Transverse colon (tissue), 4 donors: Measurements from ENCODE around the gene RAB3GAP2. TPM values are rescaled to one million over a fixed set of nuclear protein-coding genes. Genes with fewer than 3 reads are reported as not detected.
"Not testable (repeated sequence)": the region's sequence is repeated elsewhere in the genome, so short reads cannot be mapped to it uniquely, and the experiment has no call there.

Experiments used
- DNase-seq: peaks from one replicate; pipeline ENCODE4 v3.0.0-alpha.2; 2019
- H3K27ac ChIP-seq, 4 donors: fragments of 200-600 bp; sonication (generic); 2 replicates each; pipeline ENCODE4 v1.5.1; 2016 to 2018; ENCODE audit warnings: inconsistent platforms in 4 of 4
- H3K27me3 ChIP-seq: fragments of 200-600 bp; sonication (generic); 2 replicates; pipeline ENCODE4 v1.5.1; 2017; ENCODE audit warnings: inconsistent platforms
- H3K36me3 ChIP-seq, 4 donors: fragments of 200-600 bp; sonication (generic); 2 replicates each; pipeline ENCODE4 v1.5.1; 2017 to 2019; ENCODE audit warnings: inconsistent platforms in 4 of 4
- H3K4me1 ChIP-seq, 4 donors: fragments of 200-600 bp; sonication (generic); 2 replicates each; pipeline ENCODE4 v1.5.1; 2017 to 2020; ENCODE audit warnings: inconsistent platforms in 4 of 4
- H3K4me3 ChIP-seq, 4 donors: fragments of 200-600 bp; sonication (generic); 1 replicate in 1 of 4; 2 replicates in 3 of 4; pipeline versions ENCODE4 v1.5.1 to v1.6.1; 2017 to 2019; ENCODE audit warnings: inconsistent platforms in 4 of 4
- H3K9me3 ChIP-seq, 2 donors: fragments of 200-600 bp; sonication (generic); 2 replicates each; pipeline ENCODE4 v1.5.1; 2017 to 2019; ENCODE audit warnings: inconsistent platforms in 2 of 2
- EP300 ChIP-seq: sonication (generic); formaldehyde crosslinking; IDR thresholded peaks from one replicate; pipeline ENCODE4 v1.6.1; 2017; ENCODE audit warnings: antibody characterized with exemption, low read depth
- POLR2A ChIP-seq: fragments of 450-650 bp; IDR thresholded peaks from one replicate; pipeline ENCODE4 v1.6.1; 2016; ENCODE audit warnings: antibody characterized with exemption, mild to moderate bottlenecking, moderate library complexity
- POLR2AphosphoS5 ChIP-seq, 3 donors: sonication (generic); formaldehyde crosslinking; IDR thresholded peaks; one replicate each; pipeline ENCODE4 v1.6.1; 2016; ENCODE audit warnings: antibody characterized with exemption in 3 of 3
- WGBS, 2 donors: methylation state at CpG; one replicate each; pipeline ENCODE4 v1.1.5; 2018; ENCODE audit warnings: low coverage in 1 of 2; 5-methylcytosine and 5-hydroxymethylcytosine counted together
- in situ Hi-C, 4 donors: fragments of 200-750 bp; cut with MboI; loops; one replicate each; pipeline versions ENCODE4 v1.15.0 to v1.15.1; 2017; ENCODE audit warnings: low sequenced_read_pairs in 3 of 4, low pct_ligation_motif_present in 1 of 4, low pct_unique_long_range_greater_than_20kb in 1 of 4
- intact Hi-C: fragments of 100-400 bp; cut with DNase I; formaldehyde crosslinking; loops from one replicate; pipeline ENCODE4 v1.15.1; 2023; ENCODE audit warnings: low total_unique reads
- total RNA-seq, 4 donors: library from RNA; depleted of rRNA; stranded (reverse); fragments of >200 nt; gene quantifications; one replicate each; pipeline ENCODE4 v1.1.0, GENCODE V29; 2016
- TF ChIP-seq, protein P1 (sequence below), 5 experiments: fragments of 200-600 bp in 3 of 5; fragments of 450-650 bp in 2 of 5; sonication (generic) in 3 of 5; IDR thresholded peaks; 1 replicate in 2 of 5; 2 replicates in 3 of 5; pipeline ENCODE4 v1.5.1; 2016 to 2017; ENCODE audit warnings: antibody characterized with exemption in 5 of 5, inconsistent platforms in 3 of 5, mild to moderate bottlenecking in 2 of 5, moderate library complexity in 1 of 5

Gene RAB3GAP2
- total RNA-seq, 4 donors from 2014 or later: 17.6 to 28.1 (median 23.9) TPM

GRCh38 chr1:220243947-220244346 is 28.3 kb downstream of the RAB3GAP2 start:
- H3K27me3 ChIP-seq: no peaks in the 10 kb centered on the region
- DNase-seq: no peak
- H3K27ac ChIP-seq: no peak overlapping the region
- TF ChIP-seq, protein P1, sequence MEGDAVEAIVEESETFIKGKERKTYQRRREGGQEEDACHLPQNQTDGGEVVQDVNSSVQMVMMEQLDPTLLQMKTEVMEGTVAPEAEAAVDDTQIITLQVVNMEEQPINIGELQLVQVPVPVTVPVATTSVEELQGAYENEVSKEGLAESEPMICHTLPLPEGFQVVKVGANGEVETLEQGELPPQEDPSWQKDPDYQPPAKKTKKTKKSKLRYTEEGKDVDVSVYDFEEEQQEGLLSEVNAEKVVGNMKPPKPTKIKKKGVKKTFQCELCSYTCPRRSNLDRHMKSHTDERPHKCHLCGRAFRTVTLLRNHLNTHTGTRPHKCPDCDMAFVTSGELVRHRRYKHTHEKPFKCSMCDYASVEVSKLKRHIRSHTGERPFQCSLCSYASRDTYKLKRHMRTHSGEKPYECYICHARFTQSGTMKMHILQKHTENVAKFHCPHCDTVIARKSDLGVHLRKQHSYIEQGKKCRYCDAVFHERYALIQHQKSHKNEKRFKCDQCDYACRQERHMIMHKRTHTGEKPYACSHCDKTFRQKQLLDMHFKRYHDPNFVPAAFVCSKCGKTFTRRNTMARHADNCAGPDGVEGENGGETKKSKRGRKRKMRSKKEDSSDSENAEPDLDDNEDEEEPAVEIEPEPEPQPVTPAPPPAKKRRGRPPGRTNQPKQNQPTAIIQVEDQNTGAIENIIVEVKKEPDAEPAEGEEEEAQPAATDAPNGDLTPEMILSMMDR (IDR thresholded peaks at IDR 0.05): no peak
- no peak for TF ChIP-seq EP300
- no peak for TF ChIP-seq POLR2A
- TF ChIP-seq POLR2AphosphoS5 (IDR thresholded peaks at IDR 0.05): no peak
- H3K9me3 ChIP-seq: peaks cover 0 to 4% of the 10 kb centered on the region in 2 donors
- peaks cover 0 to 10% (median 0%) of the 10 kb centered on the region in 4 donors for H3K4me1 ChIP-seq
- no peak overlapping the region for H3K4me3 ChIP-seq
- in situ Hi-C loops (no loop called here), intact Hi-C loops (no loop called here)
- WGBS, 2 donors: 75 to 89% methylated on average over 2 of the region's 2 CpGs
- H3K36me3 ChIP-seq: peaks cover 0 to 3% (median 0%) of the 10 kb centered on the region in 4 donors

- no peak overlapping the region for H3K27ac ChIP-seq
- H3K4me1 ChIP-seq: peaks cover 0 to 11% (median 0%) of the 10 kb centered on the region in 4 donors
- intact Hi-C loops (no loop called here), in situ Hi-C loops (no loop called here)
- H3K27me3 ChIP-seq: no peaks in the 10 kb centered on the region
- no peaks in the 10 kb centered on the region for H3K36me3 ChIP-seq
- DNase-seq: no peak
- no peak overlapping the region for H3K4me3 ChIP-seq
- WGBS, 2 donors: 73 to 80% methylated on average over 2 of the region's 2 CpGs
- TF ChIP-seq, protein P1 (IDR thresholded peaks at IDR 0.05): no peak
- TF ChIP-seq EP300: no peak
- TF ChIP-seq POLR2AphosphoS5 (IDR thresholded peaks at IDR 0.05): no peak
- TF ChIP-seq POLR2A: no peak
- no peaks in the 10 kb centered on the region for H3K9me3 ChIP-seq
These were observed 31.1 kb downstream of the RAB3GAP2 start for GRCh38 chr1:220241072-220241663.

DNA sequence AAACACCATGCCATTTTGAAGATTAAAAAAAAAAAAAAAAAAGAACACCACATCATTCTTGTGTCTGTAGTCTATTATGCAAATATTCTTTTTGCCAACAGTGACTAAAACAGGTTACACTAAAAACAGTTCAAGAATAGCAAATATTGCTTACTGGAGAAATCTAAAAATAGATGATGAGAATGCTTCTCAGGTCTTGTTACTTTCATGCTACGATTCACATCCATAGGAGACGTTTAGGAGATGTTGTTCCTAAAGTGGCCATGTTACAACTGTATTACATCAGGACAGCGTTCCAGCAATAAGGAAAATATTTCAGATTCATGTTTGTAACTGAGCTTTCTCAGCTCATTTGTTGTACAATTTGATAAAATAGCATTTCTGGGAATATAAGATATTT is 32.3 kb downstream of the RAB3GAP2 start:
- in situ Hi-C loops (no loop called here), intact Hi-C loops (no loop called here)
- peaks cover 0 to 23% (median 5%) of the 10 kb centered on the region in 4 donors for H3K4me1 ChIP-seq
- H3K27me3 ChIP-seq: no peaks in the 10 kb centered on the region
- WGBS, 2 donors: 82 to 89% methylated on average over 3 of the region's 3 CpGs
- H3K27ac ChIP-seq: no peak overlapping the region
- no peaks in the 10 kb centered on the region for H3K9me3 ChIP-seq
- no peaks in the 10 kb centered on the region for H3K36me3 ChIP-seq
- no peak for TF ChIP-seq POLR2A
- DNase-seq: no peak
- H3K4me3 ChIP-seq: no peak overlapping the region

DNA sequence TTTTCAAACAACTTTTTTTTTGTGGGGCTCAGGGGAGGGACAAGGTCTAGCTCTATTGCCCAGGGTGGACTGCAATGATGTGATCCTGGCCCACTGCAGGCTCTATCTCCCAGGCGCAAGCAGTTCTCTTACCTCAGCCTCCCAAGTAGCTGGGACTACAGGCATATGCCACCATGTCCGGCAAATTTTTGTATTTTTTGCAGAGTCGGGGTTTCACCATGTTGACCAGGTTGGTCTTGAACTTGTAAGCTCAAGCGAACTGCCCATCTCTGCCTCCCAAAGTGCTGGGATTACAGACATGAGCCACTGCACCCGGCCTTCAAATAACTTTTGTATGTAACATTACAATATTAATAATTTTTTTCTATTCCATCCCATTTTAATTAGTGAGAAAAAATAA is 33.0 kb downstream of the RAB3GAP2 start:
- Histone ChIP-seq H3K36me3 (no peaks in the 10 kb centered on the region), H3K27ac (no peak overlapping the region), H3K4me1 (peaks cover 0 to 24% (median 7%) of the 10 kb centered on the region in 4 donors), H3K9me3 (no peaks in the 10 kb centered on the region), H3K4me3 (no peak overlapping the region), H3K27me3 (no peaks in the 10 kb centered on the region)
- in situ Hi-C loops (no loop called here), intact Hi-C loops (no loop called here)
- DNase-seq: no peak
- WGBS, 2 donors: 83 to 98% methylated on average over 2 to 5 of the region's 5 CpGs
- TF ChIP-seq EP300: no peak
- no peak for TF ChIP-seq POLR2A
- TF ChIP-seq, protein P1 (IDR thresholded peaks at IDR 0.05): no peak
- no peak for TF ChIP-seq POLR2AphosphoS5 (IDR thresholded peaks at IDR 0.05)

DNA sequence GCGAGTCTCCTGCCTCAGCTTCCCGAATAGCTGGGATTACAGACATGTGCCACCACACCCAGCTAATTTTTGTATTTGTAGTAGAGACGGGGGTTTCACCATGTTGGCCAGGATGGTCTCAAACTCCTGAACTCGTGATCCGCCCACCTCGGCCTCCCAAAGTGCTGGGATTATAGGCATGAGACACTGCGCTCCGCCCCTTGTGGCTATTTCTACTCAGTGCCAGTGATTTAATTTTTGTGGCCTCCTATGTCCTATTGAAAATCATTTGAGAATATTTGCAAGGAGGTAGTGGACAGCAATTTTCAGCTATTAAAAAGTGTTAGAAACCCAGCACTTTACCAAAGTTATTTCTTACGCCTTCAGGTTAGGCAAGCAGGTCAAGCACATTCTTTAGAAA is 36.0 kb downstream of the RAB3GAP2 start:
- H3K4me3 ChIP-seq, in situ Hi-C loops, H3K27me3 ChIP-seq, H3K27ac ChIP-seq, H3K9me3 ChIP-seq, DNase-seq, intact Hi-C loops: not testable (repeated sequence)
- WGBS, 2 donors: 94 to 96% methylated on average over 3 to 9 of the region's 9 CpGs
- peaks cover 0 to 18% (median 7%) of the 10 kb centered on the region in 4 donors for H3K4me1 ChIP-seq
- H3K36me3 ChIP-seq: peaks cover 0 to 14% (median 0%) of the 10 kb centered on the region in 4 donors
